ENCODE results near the gene CCDC9. TPM values are rescaled to one million over a fixed set of nuclear protein-coding genes. Genes with fewer than 3 reads are reported as not detected.
A peak's percentile ranks its signal among the peaks of the same experiment; 100 is the strongest.

Gene CCDC9
- total RNA-seq (2014; rRNA removed; shearing (Covaris generic)): 6.0 and 6.1 TPM in 2 replicates
- 9.7 and 14.5 TPM in 2 replicates for polyA plus RNA-seq (2014; cell fraction: nucleus; rRNA removed)

DNA sequence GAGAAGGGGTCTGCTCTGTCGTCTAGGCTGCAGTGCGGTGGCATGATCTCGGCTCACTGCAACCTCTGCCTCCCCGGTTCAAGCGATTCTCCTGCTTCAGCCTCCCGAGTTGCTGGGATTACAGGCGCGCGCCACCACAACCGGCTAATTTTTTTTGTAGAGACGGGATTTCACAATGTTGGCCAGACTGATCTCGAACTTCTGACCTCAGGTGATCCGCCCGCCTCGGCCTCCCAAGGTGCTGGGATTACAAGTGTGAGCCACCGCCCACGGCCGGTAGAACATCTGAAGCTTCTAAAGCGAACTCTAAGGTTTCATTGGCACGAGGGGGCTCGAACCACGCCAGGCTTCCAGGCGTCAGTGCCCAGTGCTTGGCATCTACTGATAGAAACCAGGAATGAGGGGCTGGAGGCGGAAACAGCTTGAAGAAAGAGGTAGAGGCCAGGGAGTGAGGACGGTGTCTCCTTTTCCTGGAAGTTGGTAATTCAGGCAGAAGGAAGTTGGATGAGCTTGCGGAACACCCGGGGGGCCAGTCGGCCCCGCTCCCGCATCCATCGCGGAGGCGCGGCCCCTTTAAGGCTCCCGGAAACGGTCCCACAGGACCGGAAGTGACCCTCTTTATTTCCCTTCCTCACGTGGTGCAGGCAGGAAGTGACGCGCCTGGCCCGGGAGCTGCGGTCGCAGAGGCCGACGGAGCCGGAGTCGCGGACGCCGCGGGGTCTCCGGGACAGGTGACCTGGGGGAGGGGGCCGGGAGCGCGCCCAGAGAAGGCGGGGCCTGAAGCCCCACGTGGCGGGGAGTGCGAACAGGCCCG, at the start of gene CCDC9:
Gene CCDC9 (plus strand): TSS at position 647 of the 814 bp plus-strand sequence. CDS start 1,876 bp downstream, outside the sequence.
- DNase-seq (ENCODE audit: extremely low read depth, low read depth): peak; percentile 90

- DNase-seq (ENCODE audit: extremely low read depth, low read depth): no peak
Measured at GRCh38 chr19:47209319-47210179, 46.8 kb upstream of the CCDC9 start.

DNA sequence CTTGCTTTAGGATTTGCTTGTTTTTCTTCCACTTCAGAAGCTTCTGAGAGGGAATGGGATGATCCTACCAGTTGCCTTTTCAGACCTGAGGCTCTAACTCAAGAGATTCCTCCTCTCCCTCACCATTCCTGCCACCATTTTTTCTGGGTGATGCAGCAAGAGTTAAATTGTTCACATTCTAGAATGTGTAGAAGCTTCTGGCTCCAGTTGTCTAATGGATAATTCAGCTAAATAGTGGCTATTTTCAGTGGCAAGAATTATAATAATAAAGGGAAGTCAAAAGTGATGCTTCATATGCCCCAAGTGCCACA, 46.2 kb upstream of the CCDC9 start:
- DNase-seq (ENCODE audit: extremely low read depth, low read depth): no peak

GRCh38 chr19:47210689-47211316, 45.5 kb upstream of the CCDC9 start:
- peak; percentile 75 for DNase-seq (ENCODE audit: extremely low read depth, low read depth)

DNA sequence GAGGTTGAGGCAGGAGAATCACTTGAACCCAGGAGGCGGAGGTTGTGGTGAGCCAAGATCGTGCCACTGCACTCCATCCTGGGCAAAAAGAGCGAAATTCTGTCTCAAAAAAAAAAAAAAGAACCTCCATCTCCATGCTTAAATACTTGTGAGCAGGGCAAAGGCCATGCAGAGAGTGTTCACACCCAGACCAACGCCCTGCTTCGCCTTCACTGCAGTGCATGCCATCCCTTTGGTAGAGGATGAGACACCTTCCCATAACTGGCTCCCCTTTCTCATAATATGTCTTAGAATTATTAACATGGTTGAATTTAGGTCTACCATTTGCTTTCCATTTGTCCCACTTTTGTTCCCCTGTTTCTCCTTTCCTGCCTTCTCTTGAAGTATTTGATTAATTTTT, 40.7 kb upstream of the CCDC9 start:
- DNase-seq (ENCODE audit: extremely low read depth, low read depth): no peak

DNA sequence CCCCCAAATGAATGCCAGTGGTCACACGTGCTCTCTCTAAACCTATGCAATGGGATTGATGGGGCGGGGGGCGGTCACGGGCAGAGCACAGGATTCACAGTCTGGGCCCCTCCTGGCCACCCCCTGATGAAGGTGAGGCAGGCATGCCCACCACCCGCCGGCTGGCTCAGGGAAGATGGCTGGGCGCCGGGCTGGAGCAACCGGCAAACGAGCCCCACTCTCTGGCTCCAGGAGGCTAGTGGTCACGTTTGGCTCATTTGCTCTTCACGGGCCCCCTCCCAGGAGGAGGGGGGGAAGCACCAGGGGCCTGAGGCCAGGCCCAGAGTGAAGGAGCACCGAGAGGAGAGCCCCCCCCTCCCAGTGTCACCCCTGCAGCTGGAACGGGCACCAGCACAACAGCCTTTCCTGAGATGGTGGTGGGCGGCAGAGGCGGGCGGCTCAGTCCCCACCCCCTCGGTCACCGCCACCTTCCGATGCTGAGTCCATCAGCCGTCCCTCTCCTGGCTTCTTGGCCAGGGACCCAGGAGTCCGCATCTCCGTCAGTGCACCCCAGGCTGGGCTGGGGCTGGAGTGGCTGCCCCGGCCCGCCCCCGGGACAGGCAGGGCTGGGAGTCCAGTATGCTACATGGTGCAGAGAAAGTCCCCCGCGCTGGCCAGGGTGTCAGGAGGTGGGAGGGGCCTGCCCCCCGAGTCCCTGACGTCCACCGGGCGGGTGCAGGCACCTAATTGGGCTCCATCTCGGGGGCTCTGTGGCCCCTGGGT, 35.1 kb upstream of the CCDC9 start:
- DNase-seq (ENCODE audit: extremely low read depth, low read depth): no peak

- DNase-seq (ENCODE audit: extremely low read depth, low read depth): no peak
Measured at GRCh38 chr19:47221890-47222289, 34.4 kb upstream of the CCDC9 start.

DNA sequence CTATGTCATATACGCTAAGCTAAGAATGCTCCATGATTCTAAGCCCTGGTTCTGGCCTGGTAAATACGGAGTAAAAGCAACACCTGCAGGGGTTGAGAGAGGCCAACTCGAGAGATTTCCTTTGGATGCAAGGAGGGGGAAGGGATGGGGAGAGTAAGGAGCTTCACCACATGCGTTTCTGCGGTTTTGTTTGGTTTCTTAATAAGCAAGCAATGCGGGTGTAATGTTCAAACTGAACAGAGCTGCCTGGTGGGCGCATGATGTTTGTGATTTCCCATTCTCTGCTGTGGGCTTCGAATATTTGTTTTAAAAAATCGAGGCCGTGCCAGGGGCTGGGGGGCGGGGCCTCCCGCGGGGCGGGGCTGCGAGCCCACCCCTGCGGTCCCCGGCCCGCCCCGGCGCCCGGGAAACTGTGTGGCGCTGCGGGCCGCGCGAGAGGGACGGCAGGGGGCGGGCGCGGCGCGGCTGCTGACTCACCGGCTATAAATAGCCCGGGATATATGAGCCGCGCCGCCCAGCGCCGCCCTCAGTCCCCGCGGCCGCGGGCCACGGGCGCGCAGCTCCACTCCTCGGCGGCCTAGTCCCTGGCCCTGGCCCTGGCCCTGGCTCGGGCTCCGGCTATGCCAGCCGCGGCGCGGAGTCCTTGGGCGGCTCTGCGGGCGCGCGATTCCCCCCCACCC, 30.4 kb upstream of the CCDC9 start:
- DNase-seq (ENCODE audit: extremely low read depth, low read depth): peak; percentile 75

DNA sequence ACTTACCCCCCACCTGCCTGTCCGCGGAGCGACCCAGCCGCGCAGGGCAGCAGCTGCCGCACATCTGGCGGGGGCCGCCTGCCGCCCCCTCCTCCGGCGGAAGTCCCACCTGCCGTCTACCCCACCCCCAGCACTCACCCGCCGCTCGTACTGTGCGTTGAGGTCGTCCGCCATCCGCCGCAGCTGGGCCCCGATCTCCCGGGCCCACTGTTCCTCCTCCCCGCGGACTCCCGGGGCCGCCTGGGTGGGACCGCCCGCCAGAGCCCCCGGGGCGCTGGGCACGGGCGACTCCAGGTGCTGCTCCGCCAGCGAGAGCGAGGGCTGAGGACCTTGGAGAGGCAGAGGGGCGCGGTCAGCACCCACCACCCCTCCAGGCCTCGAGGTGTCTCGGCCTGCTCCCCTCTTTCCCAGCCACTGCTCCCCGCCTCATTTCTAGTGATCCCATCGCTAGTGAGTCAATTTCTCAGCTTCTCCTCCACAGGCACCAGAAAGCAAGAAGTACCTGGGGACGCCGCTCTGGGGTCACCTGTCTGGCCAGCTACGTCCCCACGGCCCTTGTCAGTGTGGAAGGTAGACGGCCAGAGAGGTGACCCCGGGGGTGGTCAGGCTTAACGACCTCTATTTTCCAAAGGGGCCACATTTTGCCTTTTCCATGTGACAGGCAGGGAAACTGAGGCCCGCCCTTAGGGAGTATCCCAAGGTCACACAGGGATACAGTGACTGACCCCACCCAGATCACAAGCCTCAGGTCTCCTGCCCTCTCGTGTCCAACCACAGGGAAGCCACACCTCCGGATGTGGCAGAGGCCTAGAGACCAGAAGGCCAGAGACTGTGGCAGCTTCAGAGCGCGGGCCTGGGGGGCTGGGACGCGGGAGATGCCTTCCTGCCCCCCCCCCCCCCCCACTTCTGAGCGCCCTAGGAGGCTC, 29.6 kb upstream of the CCDC9 start:
- DNase-seq (ENCODE audit: extremely low read depth, low read depth): peak; percentile 82

GRCh38 chr19:47227352-47228167, 28.8 kb upstream of the CCDC9 start:
- peak; percentile 89 for DNase-seq (ENCODE audit: extremely low read depth, low read depth)

- DNase-seq (ENCODE audit: extremely low read depth, low read depth): no peak
Measured at GRCh38 chr19:47228168-47228936, 28.0 kb upstream of the CCDC9 start.

DNA sequence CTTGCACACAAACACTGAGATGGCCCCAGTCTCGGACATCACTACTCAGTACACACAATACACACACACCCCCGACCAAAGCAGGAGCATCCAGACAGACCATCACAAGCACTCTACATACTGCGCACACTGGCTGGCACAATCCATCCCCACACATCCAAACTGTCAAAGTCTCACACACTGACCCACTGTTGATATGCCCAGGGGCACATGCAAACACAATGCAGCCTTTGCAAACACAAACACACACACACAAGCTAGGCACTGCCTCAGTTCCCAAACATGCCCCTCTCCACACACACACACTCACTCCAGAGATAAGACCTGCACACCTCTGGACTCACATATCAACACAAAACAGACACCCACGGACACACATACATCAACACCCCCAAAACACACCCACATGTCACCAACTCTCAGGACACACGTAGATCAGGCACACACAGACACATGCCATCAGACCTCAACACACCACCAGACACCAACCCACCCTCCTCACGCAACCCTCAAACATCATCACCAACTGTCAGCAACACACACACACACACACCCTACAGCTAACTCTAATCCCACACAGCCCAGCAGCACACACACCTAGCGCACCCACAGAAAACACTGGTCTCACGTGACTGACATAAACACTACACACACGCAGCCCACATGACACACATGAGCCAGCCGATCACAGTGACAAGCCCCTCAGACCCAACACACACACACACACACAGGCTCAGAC, 27.2 kb upstream of the CCDC9 start:
- DNase-seq (ENCODE audit: extremely low read depth, low read depth): no peak

DNA sequence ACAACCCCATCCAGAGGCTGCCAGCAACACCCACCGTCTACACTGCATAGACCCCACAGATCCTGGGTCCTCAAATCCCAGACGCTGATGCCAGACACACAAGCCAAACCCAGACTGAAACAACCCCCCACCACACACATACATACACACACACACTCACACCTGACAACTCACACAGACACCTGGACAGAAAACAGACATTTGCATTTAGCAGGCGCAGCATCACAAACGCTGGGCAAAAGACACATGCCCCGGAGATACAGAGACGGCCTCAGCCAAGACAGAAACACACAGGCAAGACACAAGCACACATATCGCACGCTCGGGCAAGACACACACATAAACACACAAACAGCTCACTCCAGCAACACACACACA, 26.7 kb upstream of the CCDC9 start:
- DNase-seq (ENCODE audit: extremely low read depth, low read depth): no peak

DNA sequence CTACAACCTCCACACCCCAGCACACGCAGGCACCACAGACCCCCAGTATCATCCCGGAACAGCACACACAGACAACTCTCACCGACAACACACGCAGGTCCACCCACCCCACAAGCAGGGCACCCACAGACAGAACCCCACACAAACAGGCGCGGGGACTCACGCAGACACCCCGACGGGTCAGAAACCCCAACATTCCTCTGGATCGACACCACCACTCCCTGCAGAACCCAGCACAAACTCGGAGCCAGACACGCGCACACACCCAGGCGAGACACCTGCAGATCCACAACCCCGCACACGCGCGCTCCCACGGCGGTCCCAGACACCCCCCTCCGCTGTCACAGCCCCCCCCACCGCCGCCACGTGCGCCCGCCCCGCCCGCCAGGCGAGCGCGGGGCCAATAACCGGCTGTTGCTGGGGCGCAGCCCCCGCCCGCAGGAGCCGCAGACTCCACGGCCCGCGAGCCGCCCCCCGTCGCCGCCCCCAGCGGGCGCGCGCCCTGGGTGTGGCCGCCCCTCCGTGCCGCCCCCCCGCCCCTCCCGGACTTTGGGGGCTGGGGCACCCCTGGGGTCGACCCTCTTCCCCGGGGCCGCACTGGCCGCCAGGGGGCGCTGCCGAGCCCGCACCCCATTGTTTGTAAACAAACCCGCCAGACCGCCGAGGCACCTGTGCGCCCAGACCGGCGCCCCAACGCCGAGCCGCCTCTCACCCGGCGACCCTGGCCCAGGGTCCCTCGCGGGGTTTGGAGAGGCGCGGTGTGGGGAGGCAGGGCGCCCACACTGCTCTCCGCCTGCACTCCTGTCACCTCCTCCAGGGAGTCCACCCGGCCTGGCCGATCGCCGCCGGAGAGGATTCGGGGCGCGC, 26.0 kb upstream of the CCDC9 start:
- no peak for DNase-seq (ENCODE audit: extremely low read depth, low read depth)

- DNase-seq (ENCODE audit: extremely low read depth, low read depth): no peak
Measured at GRCh38 chr19:47230921-47231214, 25.5 kb upstream of the CCDC9 start, which contains the start of gene BBC3. Gene BBC3, minus strand, starts transcription at chr19:47231199. Its CDS starts 2,768 bp downstream, at chr19:47228431.
